RWPE1 (cell line): ENCODE data around the gene ATG4D.
"Not testable (repeated sequence)": the region's sequence is repeated elsewhere in the genome, so short reads cannot be mapped to it uniquely, and the experiment has no call there.

Source experiments
- CTCF ChIA-PET: fragments of 350-600 bp; sonication (Branson Sonifier 250); formaldehyde crosslinking; extraction: SDS; loops from one replicate; lab custom pipeline; 2021; lab: Yijun Ruan, JAX
- POLR2A ChIA-PET: fragments of 400-600 bp; formaldehyde crosslinking; extraction: SDS; loops from one replicate; lab custom pipeline; 2020; ENCODE audit warnings: antibody characterized with exemption; ENCODE audit not compliant: low non-redundant PET; lab: Yijun Ruan, JAX
- DNase-seq: peaks from one replicate; pipeline ENCODE4 v3.0.0; 2012; ENCODE audit warnings: low spot score
- H3K27ac ChIP-seq: fragments of 450-650 bp; 2 replicates; pipeline ENCODE4 v1.5.1; 2017
- CTCF ChIP-seq: fragments of 450-650 bp; conservative IDR thresholded peaks from 2 replicates; pipeline ENCODE4 v1.5.1; 2017; ENCODE audit warnings: low read depth, mild to moderate bottlenecking

The ATG4D gene

DNA sequence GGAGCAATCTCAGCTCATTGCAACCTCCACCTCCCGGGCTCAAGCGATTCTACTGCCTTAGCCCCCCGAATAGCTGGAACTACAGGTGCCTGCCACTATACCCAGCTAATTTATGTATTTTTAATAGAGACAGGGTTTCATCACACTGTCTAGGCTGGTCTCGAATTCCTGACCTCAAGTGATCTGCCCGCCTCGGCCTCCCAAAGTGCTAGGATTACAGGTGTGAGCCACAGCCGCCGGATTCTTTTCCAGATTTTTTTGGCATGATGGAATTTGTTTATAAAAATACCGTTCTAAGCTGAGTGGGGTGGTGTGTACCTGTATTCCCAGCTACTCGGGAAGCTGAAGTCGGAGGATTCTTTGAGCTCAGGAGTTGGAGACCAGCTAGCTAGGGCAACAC lies 6.0 kb upstream of the ATG4D start:
- ChIA-PET CTCF (no interaction called here), POLR2A (interaction anchor here (0.6 kb wide), 1 partner anchor 15 kb away, joined by 3 read pairs; no protein-coding TSS in a partner anchor)
- no peak for DNase-seq
- no peak for TF ChIP-seq CTCF
- H3K27ac ChIP-seq, result no peak overlapping the region

DNA sequence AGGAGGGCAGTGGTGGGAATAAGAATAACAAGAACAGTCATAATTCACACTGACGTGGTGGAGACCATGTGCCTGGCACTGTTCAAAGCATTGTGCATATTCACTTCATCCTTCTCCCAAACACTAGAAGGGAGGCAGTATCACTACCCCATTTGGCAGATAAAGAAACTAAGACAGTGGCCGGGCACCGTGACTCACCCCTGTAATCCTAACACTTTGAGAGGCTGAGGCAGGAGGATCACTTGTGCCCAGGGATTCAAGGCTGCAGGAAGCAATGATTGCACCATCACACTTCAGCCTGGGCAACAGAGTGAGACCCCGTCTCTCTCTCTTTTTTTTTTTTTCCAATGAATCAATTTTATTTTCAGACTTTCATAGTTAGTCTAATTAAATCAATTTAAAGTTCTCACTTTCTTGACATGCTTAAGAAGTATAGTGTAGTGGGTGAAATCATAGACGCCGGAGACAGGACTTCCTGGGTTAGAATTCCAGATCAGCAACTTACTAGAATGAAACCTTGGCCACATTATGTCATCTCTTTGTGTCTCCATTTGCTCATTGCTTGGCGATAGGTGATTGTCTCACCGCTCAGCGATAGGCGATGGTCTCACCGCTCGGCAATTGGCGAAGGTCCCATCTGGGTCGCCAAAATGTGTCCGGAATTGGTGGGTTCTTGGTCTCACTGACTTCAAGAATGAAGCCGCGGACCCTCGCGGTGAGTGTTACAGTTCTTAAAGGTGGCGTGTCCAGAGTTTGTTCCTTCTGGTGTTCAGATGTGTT lies 5.3 kb upstream of the ATG4D start:
- no peak for DNase-seq
- no peak overlapping the region for H3K27ac ChIP-seq
- CTCF ChIA-PET, result no interaction called here
- TF ChIP-seq CTCF, result no peak
- POLR2A ChIA-PET, result interaction anchor here (0.6 kb wide), 1 partner anchor 14 kb away, joined by 3 read pairs; no protein-coding TSS in a partner anchor

DNA sequence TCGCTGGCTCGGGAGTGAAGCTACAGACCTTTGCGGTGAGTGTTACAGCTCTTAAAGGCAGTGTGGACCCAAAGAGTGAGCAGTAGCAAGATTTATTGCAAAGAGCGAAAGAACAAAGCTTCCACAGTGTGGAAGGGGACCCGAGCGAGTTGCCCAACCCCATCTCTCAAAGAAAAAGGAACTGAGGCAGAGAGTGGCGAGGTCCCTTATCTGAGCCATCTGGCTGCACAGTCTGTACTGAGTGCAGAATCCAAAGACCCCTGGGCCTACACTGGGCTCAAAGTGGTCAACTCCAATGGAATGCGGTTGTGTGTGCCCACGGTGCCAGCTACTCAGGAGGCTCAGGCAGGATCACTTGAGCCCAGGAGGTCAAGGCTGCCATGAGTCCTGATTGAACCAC lies 4.7 kb upstream of the ATG4D start:
- CTCF ChIA-PET, result interaction anchor here (0.6 kb wide), 1 partner anchor 56 kb away, joined by 3 read pairs; no protein-coding TSS in a partner anchor
- not testable (repeated sequence) for DNase-seq, H3K27ac ChIP-seq
- POLR2A ChIA-PET, result interaction anchor here (0.6 to 0.7 kb wide), 2 partner anchors 14 to 37 kb away, joined by 3 to 4 read pairs; no protein-coding TSS in a partner anchor

DNA sequence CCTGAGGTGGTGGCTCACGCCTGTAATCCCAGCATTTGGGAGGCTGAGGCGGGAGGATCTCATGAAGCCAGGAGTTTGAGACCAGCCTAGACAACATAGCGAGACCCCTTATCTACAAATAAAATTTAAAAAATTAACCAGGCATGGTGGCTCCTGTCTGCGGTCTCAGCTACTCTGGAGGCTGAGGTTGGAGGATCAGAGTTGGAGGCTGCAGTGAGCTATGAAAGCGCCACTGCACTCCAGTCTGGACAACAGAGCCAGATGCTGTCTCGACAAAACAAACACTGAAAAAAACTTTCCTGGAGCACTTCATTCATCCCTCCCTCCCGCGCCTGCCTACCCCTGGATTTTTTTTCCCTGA lies 665 bp upstream of the ATG4D start:
- no peak for TF ChIP-seq CTCF
- no peak for DNase-seq
- CTCF ChIA-PET, result interaction anchor here (0.5 to 1.2 kb wide), 3 partner anchors 11 to 93 kb away, joined by 3 to 4 read pairs (median 3); partner anchors contain the start of gene KRI1
- H3K27ac ChIP-seq, result peak overlapping the region; percentile 82
- POLR2A ChIA-PET, result no interaction called here

- ChIA-PET POLR2A (no interaction called here), CTCF (no interaction called here)
- H3K27ac ChIP-seq, result peak overlapping the region; percentile 82
- DNase-seq, result no peak
- no peak for TF ChIP-seq CTCF
These were observed 593 bp downstream of the ATG4D start for GRCh38 chr19:10544242-10544752.

GRCh38 chr19:10544753-10545251 lies 1.1 kb downstream of the ATG4D start:
- peak overlapping the region; percentile 82 for H3K27ac ChIP-seq
- POLR2A ChIA-PET, result no interaction called here
- DNase-seq, result no peak
- no peak for TF ChIP-seq CTCF
- CTCF ChIA-PET, result no interaction called here
